GM23338 (cell line): ENCODE results near the gene DTYMK. TPM values are rescaled to one million over a fixed set of nuclear protein-coding genes. Genes with fewer than 3 reads are reported as not detected.

Experiments used
- ATAC-seq: fragments of 200-7000 bp; cut with Tn5 transposase; 3 replicates; pipeline ENCODE4 v1.9.1; 2020
- DNase-seq: peaks from one replicate; pipeline ENCODE4 v3.0.0-alpha.2; 2015; ENCODE audit warnings: low spot score
- H2AFZ ChIP-seq: fragments of 200-600 bp; sonication (generic); 2 replicates; pipeline ENCODE4 v1.8.0; 2016; ENCODE audit warnings: antibody characterized with exemption, mild to moderate bottlenecking, moderate library complexity
- H3F3A ChIP-seq: fragments of 200-600 bp; sonication (generic); replicated peaks from 2 replicates; pipeline ENCODE4 v1.8.0; 2017; ENCODE audit warnings: antibody characterized with exemption, mixed run types, low read depth
- H3K27ac ChIP-seq: fragments of 200-600 bp; sonication (generic); 2 replicates; pipeline ENCODE4 v1.6.1; 2016; ENCODE audit warnings: low read depth
- H3K27me3 ChIP-seq: fragments of 200-600 bp; sonication (generic); 2 replicates; pipeline ENCODE4 v1.8.0; 2016; ENCODE audit warnings: mild to moderate bottlenecking, mixed run types, moderate library complexity; ENCODE audit not compliant: insufficient read depth
- H3K36me3 ChIP-seq: fragments of 200-600 bp; sonication (generic); 2 replicates; pipeline ENCODE4 v1.8.0; 2016; ENCODE audit warnings: mild to moderate bottlenecking; ENCODE audit not compliant: insufficient read depth
- H3K4me1 ChIP-seq: fragments of 200-600 bp; sonication (generic); 2 replicates; pipeline ENCODE4 v1.8.0; 2016; ENCODE audit warnings: mild to moderate bottlenecking, moderate library complexity; ENCODE audit not compliant: insufficient read depth
- H3K4me2 ChIP-seq: fragments of 200-600 bp; sonication (generic); 2 replicates; pipeline ENCODE4 v1.7.1; 2017; ENCODE audit warnings: mixed run types
- H3K4me3 ChIP-seq: fragments of 200-600 bp; sonication (generic); 2 replicates; pipeline ENCODE4 v1.6.1; 2016; ENCODE audit warnings: mixed run types
- H3K79me2 ChIP-seq: fragments of 200-600 bp; sonication (generic); replicated peaks from 2 replicates; pipeline ENCODE4 v1.8.0; 2017; ENCODE audit warnings: mild to moderate bottlenecking; ENCODE audit not compliant: insufficient read depth
- H3K9me2 ChIP-seq: fragments of 200-600 bp; sonication (generic); 2 replicates; pipeline ENCODE4 v1.8.0; 2017; ENCODE audit not compliant: insufficient read depth
- H4K20me1 ChIP-seq: fragments of 200-600 bp; sonication (generic); replicated peaks from 2 replicates; pipeline ENCODE4 v1.8.0; 2017; ENCODE audit warnings: mild to moderate bottlenecking; ENCODE audit not compliant: insufficient read depth
- H3K27ac Mint-ChIP-seq: 2 replicates; pipeline ENCODE4 v1.8.0; 2020; ENCODE audit warnings: inconsistent platforms, mild to moderate bottlenecking, moderate library complexity, mixed read lengths
- H3K27me3 Mint-ChIP-seq: 3 replicates; pipeline ENCODE4 v1.8.0; 2022; ENCODE audit warnings: low read depth, mild to moderate bottlenecking, moderate library complexity, mixed read lengths, inconsistent platforms; ENCODE audit not compliant: insufficient read depth, poor library complexity
- H3K36me3 Mint-ChIP-seq: 3 replicates; pipeline ENCODE4 v1.8.0; 2021; ENCODE audit warnings: low read depth, mild to moderate bottlenecking, inconsistent platforms, moderate library complexity, mixed read lengths
- H3K4me1 Mint-ChIP-seq: 3 replicates; pipeline ENCODE4 v1.8.0; 2020; ENCODE audit warnings: mild to moderate bottlenecking, inconsistent platforms, mixed read lengths
- H3K4me3 Mint-ChIP-seq: 3 replicates; pipeline ENCODE4 v1.8.0; 2021; ENCODE audit warnings: moderate library complexity, mild to moderate bottlenecking, inconsistent platforms, mixed read lengths
- H3K9me3 Mint-ChIP-seq: 3 replicates; pipeline ENCODE4 v1.8.0; 2020; ENCODE audit warnings: moderate library complexity, mild to moderate bottlenecking, inconsistent platforms, mixed read lengths
- ETS1 ChIP-seq: IDR thresholded peaks from 2 replicates; pipeline ENCODE4 v1.6.1; 2016; ENCODE audit warnings: antibody characterized with exemption
- EZH2phosphoT487 ChIP-seq: fragments of 200-600 bp; sonication (generic); IDR thresholded peaks from one replicate; pipeline ENCODE4 v1.8.1; 2018; ENCODE audit warnings: antibody characterized with exemption; ENCODE audit not compliant: unreplicated experiment
- ZNF114 ChIP-seq: fragments of 250-450 bp; sonication (Bioruptor Pico); IDR thresholded peaks from 2 replicates; pipeline ENCODE4 v1.5.0; 2020; ENCODE audit warnings: mild to moderate bottlenecking, moderate library complexity
- ZNF462 ChIP-seq: fragments of 250-450 bp; sonication (Bioruptor Pico); IDR thresholded peaks from 2 replicates; pipeline ENCODE4 v1.5.0; 2020; ENCODE audit warnings: mild to moderate bottlenecking, moderate library complexity
- polyA plus RNA-seq: library from polyadenylated mRNA; unstranded; fragments of >200 nt; fragmentation: Nextera tagmentation; extraction: Ambion mirVana; gene quantifications from 2 replicates; pipeline ENCODE4 v1.2.1, GENCODE V29; 2016
- total RNA-seq: library from RNA; depleted of rRNA; stranded (reverse); fragments of >200 nt; shearing (Covaris generic); gene quantifications from 2 replicates; pipeline ENCODE4 v1.2.3, GENCODE V29; 2014

The DTYMK gene
- total and polyA plus RNA-seq, 2 experiments from 2014 or later, result 55.4 to 65.4 TPM

GRCh38 chr2:241632478-241633325 lies 53.9 kb downstream of the DTYMK start:
- Histone ChIP-seq H4K20me1 (peaks cover 21% of the 10 kb centered on the region), H3F3A (peaks cover 15% of the 10 kb centered on the region), H3K27ac (no peak overlapping the region), H3K4me3 (no peak overlapping the region), H2AFZ (no peak overlapping the region), H3K36me3 (peaks cover 9% of the 10 kb centered on the region; the same call in 1 of the 2 replicates), H3K4me1 (peaks cover 7% of the 10 kb centered on the region), H3K4me2 (no peak overlapping the region), H3K27me3 (no peaks in the 10 kb centered on the region), H3K9me2 (no peaks in the 10 kb centered on the region), H3K79me2 (peaks cover 79% of the 10 kb centered on the region)
- no peaks in the 10 kb centered on the region for H3K9me3 Mint-ChIP-seq
- no peak for TF ChIP-seq EZH2phosphoT487
- no peak for TF ChIP-seq ETS1
- no peak for TF ChIP-seq ZNF114 (CRISPR knock-in tag)
- TF ChIP-seq ZNF462 (CRISPR knock-in tag), result no peak
- H3K4me1 Mint-ChIP-seq, result peaks cover 10% of the 10 kb centered on the region; the same call in 1 of the 3 replicates
- peaks cover 15% of the 10 kb centered on the region for H3K27me3 Mint-ChIP-seq
- H3K36me3 Mint-ChIP-seq, result peaks cover 33% of the 10 kb centered on the region
- no peak overlapping the region for H3K27ac Mint-ChIP-seq
- ATAC-seq (no peak), DNase-seq (no peak)
- H3K4me3 Mint-ChIP-seq, result no peak overlapping the region
